Adipocyte (in vitro differentiated cells): ENCODE data around the gene BFSP1.

Experiments used
- DNase-seq: peaks from one replicate; pipeline ENCODE4 v3.0.0-alpha.2; 2015; ENCODE audit warnings: low read depth
- H3K27me3 ChIP-seq: replicated peaks from 2 replicates; pipeline ENCODE4 v1.7.0; 2013; ENCODE audit warnings: mild to moderate bottlenecking, low read length, moderate library complexity; ENCODE audit not compliant: control insufficient read depth, insufficient read depth
- H3K36me3 ChIP-seq: 2 replicates; pipeline ENCODE4 v1.7.0; 2013; ENCODE audit warnings: low read length, mild to moderate bottlenecking, moderate library complexity; ENCODE audit not compliant: control insufficient read depth, insufficient read depth, severe bottlenecking
- H3K4me1 ChIP-seq: 2 replicates; pipeline ENCODE4 v1.7.0; 2013; ENCODE audit warnings: mild to moderate bottlenecking, low read length, moderate library complexity; ENCODE audit not compliant: control insufficient read depth, insufficient read depth
- H3K4me3 ChIP-seq: 2 replicates; pipeline ENCODE4 v1.7.0; 2013; ENCODE audit warnings: mild to moderate bottlenecking, low read length, moderate library complexity
- H3K9ac ChIP-seq: 2 replicates; pipeline ENCODE4 v1.7.0; 2013; ENCODE audit warnings: mild to moderate bottlenecking, low read length, moderate library complexity
- H3K9me3 ChIP-seq: 2 replicates; pipeline ENCODE4 v1.7.0; 2013; ENCODE audit warnings: mild to moderate bottlenecking, low read length, moderate library complexity; ENCODE audit not compliant: control insufficient read depth

The BFSP1 gene

DNA sequence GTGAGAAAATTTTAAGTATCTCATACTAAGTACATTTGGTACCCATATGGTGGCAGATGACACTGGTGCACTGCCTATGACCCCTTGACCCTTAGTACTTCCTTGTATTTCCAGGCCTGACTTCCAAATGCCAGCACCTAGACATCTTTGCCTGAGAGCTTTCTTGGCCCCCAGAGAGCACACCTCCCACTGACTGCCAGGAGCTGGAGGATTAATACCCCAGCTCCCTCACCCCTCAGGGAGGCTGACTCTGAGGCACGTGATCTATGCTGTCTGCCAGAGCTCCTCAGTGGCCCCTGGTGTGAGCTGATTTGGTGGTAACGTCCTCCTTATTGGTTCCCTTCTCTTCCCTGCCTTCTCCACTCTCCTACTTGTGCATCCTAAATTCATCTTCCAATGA lies 38.0 kb downstream of the BFSP1 start:
- no peaks in the 10 kb centered on the region for H3K4me1 ChIP-seq
- no peaks in the 10 kb centered on the region for H3K36me3 ChIP-seq
- no peak overlapping the region for H3K9ac ChIP-seq
- no peak for DNase-seq
- peaks cover 40% of the 10 kb centered on the region for H3K27me3 ChIP-seq
- H3K9me3 ChIP-seq: peaks cover 3% of the 10 kb centered on the region
- H3K4me3 ChIP-seq: no peak overlapping the region

DNA sequence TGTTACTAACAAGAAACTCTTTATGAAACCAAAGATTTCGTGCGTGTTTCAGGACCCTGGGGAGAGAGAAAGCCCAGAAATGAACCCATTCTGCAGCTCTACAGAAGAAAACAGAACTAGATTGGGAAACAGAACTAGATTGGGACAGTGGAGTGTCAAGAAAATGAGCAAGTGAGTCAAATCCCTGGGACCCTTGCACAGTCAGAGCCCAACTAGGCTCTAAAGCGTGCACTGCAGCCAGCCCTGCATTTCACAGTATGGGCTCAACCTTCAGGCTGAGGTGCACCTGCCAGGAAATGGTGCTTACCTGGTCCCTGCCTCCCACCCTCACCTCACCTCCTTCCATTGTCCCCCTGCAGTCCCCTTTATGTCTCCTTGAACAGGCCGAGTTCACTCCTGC lies 39.7 kb downstream of the BFSP1 start:
- Histone ChIP-seq H3K36me3 (no peaks in the 10 kb centered on the region), H3K4me1 (no peaks in the 10 kb centered on the region), H3K9ac (no peak overlapping the region), H3K4me3 (no peak overlapping the region), H3K9me3 (peaks cover 3% of the 10 kb centered on the region), H3K27me3 (peaks cover 51% of the 10 kb centered on the region)
- no peak for DNase-seq

DNA sequence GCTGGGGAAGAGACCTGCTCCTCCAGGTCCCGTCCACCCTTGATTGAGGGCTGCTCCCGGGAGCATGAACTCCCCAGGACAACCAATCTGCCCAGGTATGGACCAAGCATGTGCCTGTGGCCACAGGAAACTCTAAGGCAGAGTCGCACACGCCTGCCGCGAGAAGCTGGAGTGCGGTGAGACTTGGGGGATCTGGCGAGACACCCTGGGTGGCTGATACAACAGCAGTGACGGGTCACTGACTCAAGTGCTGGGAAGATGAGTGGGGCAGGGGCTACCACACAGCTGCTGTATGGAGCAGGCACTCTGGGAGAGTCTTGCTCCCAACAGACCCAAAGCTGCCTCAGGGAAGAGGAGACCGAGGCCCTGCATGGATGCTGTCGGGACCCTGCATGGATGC lies 40.1 kb downstream of the BFSP1 start:
- DNase-seq: no peak
- no peaks in the 10 kb centered on the region for H3K4me1 ChIP-seq
- H3K9ac ChIP-seq: no peak overlapping the region
- peaks cover 52% of the 10 kb centered on the region for H3K27me3 ChIP-seq
- H3K9me3 ChIP-seq: peaks cover 3% of the 10 kb centered on the region
- H3K4me3 ChIP-seq: no peak overlapping the region
- no peaks in the 10 kb centered on the region for H3K36me3 ChIP-seq

- DNase-seq: no peak
- no peak overlapping the region for H3K4me3 ChIP-seq
These were observed 40.7 kb downstream of the BFSP1 start for GRCh38 chr20:17490501-17490900.

GRCh38 chr20:17488916-17489600 lies 42.1 kb downstream of the BFSP1 start:
- H3K36me3 ChIP-seq: no peaks in the 10 kb centered on the region
- peaks cover 48% of the 10 kb centered on the region for H3K27me3 ChIP-seq
- no peak overlapping the region for H3K9ac ChIP-seq
- H3K9me3 ChIP-seq: peaks cover 3% of the 10 kb centered on the region
- H3K4me3 ChIP-seq: no peak overlapping the region
- DNase-seq: no peak
- H3K4me1 ChIP-seq: no peaks in the 10 kb centered on the region

More at GRCh38 chr20:17490501-17490900, 40.7 kb downstream of the BFSP1 start:
- no peak overlapping the region for H3K9ac ChIP-seq
- H3K4me1 ChIP-seq: no peaks in the 10 kb centered on the region
- no peaks in the 10 kb centered on the region for H3K36me3 ChIP-seq
- peaks cover 50% of the 10 kb centered on the region for H3K27me3 ChIP-seq
- H3K9me3 ChIP-seq: peaks cover 3% of the 10 kb centered on the region

- Histone ChIP-seq H3K4me1 (no peaks in the 10 kb centered on the region), H3K36me3 (no peaks in the 10 kb centered on the region), H3K27me3 (peaks cover 61% of the 10 kb centered on the region), H3K9ac (no peak overlapping the region), H3K4me3 (no peak overlapping the region), H3K9me3 (peaks cover 3% of the 10 kb centered on the region)
- no peak for DNase-seq
These were observed 46.2 kb downstream of the BFSP1 start for GRCh38 chr20:17485017-17485416.

GRCh38 chr20:17482536-17482935 lies 48.6 kb downstream of the BFSP1 start:
- DNase-seq: no peak
- Histone ChIP-seq H3K36me3 (no peaks in the 10 kb centered on the region), H3K9ac (no peak overlapping the region), H3K4me1 (no peaks in the 10 kb centered on the region), H3K9me3 (no peaks in the 10 kb centered on the region), H3K4me3 (no peak overlapping the region), H3K27me3 (peaks cover 40% of the 10 kb centered on the region)

- Histone ChIP-seq H3K36me3 (no peaks in the 10 kb centered on the region), H3K4me3 (no peak overlapping the region), H3K4me1 (no peaks in the 10 kb centered on the region), H3K9ac (no peak overlapping the region), H3K9me3 (no peaks in the 10 kb centered on the region), H3K27me3 (peaks cover 33% of the 10 kb centered on the region)
- no peak for DNase-seq
These were observed 49.5 kb downstream of the BFSP1 start for GRCh38 chr20:17481661-17482060.

GRCh38 chr20:17480696-17481095 lies 50.5 kb downstream of the BFSP1 start:
- Histone ChIP-seq H3K27me3 (peaks cover 25% of the 10 kb centered on the region), H3K9me3 (no peaks in the 10 kb centered on the region), H3K4me3 (no peak overlapping the region), H3K4me1 (no peaks in the 10 kb centered on the region), H3K36me3 (no peaks in the 10 kb centered on the region), H3K9ac (no peak overlapping the region)
- DNase-seq: no peak

DNA sequence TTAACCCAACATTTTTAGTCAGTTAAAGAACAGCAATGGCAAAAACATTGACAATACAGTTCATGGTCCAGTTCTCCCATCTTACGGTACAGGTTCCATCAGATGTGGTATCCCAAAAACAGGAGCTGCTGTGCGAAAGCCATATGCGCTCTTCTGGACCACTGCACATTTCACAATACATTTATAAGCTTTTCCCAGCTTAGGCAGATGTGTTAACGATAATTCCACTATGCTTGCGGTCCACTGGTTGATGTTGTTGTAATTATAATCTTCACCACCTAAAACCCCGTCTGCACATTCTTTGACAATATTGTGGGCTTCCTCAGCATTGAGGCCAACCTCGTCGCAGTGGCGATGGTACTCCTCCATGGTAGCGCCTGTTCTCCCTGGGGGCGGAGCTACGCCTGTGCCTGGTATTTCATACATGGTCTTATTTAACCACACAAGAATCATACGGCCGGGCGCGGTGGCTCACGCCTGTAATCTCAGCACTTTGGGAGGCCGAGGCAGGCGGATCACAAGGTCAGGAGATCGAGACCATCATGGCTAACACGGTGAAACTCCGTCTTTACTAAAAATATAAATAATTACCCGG lies 52.0 kb downstream of the BFSP1 start:
- Histone ChIP-seq H3K9me3 (peaks cover 6% of the 10 kb centered on the region), H3K9ac (no peak overlapping the region), H3K36me3 (no peaks in the 10 kb centered on the region), H3K4me1 (no peaks in the 10 kb centered on the region), H3K4me3 (no peak overlapping the region), H3K27me3 (peaks cover 33% of the 10 kb centered on the region)
- DNase-seq: no peak

- no peaks in the 10 kb centered on the region for H3K4me1 ChIP-seq
- no peak overlapping the region for H3K4me3 ChIP-seq
- peaks cover 6% of the 10 kb centered on the region for H3K9me3 ChIP-seq
- H3K9ac ChIP-seq: no peak overlapping the region
- peak; percentile 25 for DNase-seq
- peaks cover 12% of the 10 kb centered on the region for H3K27me3 ChIP-seq
- no peaks in the 10 kb centered on the region for H3K36me3 ChIP-seq
These were observed 57.5 kb downstream of the BFSP1 start for GRCh38 chr20:17473659-17474058.
